LNCAP (cell line): ENCODE results near the gene SLC44A2.

ENCODE experiments used
- TF ChIP-seq, protein P1 (sequence below): fragments of 450-650 bp; IDR thresholded peaks from 2 replicates; pipeline ENCODE4 v1.5.1; 2017; ENCODE audit warnings: mild to moderate bottlenecking

SLC44A2 gene

DNA sequence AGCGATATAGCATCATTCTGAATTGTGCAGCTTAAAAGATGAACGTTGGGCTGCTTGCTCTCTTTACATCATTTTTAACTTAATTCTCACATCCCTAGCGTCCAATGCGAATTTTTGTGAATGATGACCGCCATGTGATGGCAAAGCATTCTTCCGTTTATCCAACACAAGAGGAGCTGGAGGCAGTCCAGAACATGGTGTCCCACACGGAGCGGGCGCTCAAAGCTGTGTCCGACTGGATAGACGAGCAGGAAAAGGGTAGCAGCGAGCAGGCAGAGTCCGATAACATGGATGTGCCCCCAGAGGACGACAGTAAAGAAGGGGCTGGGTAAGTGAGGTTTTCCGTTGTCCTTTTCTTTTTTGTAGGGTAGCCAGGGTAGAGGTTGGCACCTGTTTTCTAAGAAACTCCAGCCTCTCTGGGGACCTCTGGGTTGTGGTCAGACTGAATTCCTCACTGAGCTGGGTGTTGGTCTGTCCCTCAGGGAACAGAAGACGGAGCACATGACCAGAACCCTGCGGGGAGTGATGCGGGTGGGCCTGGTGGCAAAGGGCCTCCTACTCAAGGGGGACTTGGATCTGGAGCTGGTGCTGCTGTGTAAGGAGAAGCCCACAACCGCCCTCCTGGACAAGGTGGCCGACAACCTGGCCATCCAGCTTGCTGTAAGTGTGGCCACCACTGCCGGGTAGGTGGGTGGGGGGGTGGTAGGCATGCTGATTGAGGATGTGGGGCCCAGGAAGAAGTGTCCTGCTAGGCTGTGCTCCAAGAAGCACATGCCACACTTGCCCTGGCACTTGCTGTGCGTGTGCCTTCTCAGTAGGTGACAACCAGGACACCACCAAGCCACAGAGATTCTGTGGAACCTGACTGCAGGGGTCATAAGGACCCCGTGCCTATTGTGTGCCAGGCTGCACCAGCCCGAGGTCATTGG, 45.8 kb downstream of the SLC44A2 start:
- TF ChIP-seq, protein P1, sequence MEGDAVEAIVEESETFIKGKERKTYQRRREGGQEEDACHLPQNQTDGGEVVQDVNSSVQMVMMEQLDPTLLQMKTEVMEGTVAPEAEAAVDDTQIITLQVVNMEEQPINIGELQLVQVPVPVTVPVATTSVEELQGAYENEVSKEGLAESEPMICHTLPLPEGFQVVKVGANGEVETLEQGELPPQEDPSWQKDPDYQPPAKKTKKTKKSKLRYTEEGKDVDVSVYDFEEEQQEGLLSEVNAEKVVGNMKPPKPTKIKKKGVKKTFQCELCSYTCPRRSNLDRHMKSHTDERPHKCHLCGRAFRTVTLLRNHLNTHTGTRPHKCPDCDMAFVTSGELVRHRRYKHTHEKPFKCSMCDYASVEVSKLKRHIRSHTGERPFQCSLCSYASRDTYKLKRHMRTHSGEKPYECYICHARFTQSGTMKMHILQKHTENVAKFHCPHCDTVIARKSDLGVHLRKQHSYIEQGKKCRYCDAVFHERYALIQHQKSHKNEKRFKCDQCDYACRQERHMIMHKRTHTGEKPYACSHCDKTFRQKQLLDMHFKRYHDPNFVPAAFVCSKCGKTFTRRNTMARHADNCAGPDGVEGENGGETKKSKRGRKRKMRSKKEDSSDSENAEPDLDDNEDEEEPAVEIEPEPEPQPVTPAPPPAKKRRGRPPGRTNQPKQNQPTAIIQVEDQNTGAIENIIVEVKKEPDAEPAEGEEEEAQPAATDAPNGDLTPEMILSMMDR, result no peak

DNA sequence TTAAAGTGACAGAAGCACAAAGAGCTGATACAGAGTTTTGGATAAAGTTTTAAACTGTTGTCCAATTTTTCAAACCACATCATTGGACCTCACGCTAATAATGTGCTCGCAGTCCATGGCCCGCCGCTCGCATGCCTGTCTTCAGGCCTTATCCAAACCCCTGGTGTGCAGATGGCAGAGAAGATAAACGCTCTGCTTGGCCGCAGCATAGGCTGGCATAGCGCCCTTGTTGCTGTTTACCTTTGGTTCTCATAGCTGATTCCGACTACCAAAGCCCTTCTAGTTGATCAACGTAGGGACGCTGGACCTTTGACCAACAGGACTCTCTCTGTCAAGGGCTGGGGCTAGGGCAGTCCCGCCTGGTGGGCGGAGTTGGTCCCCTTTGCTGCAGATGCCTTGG, 52.4 kb downstream of the SLC44A2 start:
- TF ChIP-seq, protein P1, result no peak

DNA sequence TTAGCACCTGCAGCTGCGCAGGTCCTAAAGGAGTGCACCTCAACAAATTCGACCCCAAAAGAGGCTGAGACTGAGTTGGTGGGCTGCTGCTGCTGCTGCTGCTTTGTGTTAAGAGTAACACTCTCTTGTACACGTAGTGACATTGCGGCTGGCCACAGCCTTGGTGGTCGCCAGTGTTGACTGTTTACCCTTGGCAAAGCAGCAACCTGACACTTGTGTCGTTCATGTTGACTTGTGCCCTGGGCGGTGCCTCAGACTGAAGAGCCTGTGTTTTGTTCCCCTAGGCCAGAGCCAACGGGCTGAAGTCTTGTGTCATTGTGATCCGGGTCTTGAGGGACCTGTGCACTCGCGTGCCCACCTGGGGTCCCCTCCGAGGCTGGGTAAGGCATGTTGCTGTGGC, 53.5 kb downstream of the SLC44A2 start:
- TF ChIP-seq, protein P1, result no peak

DNA sequence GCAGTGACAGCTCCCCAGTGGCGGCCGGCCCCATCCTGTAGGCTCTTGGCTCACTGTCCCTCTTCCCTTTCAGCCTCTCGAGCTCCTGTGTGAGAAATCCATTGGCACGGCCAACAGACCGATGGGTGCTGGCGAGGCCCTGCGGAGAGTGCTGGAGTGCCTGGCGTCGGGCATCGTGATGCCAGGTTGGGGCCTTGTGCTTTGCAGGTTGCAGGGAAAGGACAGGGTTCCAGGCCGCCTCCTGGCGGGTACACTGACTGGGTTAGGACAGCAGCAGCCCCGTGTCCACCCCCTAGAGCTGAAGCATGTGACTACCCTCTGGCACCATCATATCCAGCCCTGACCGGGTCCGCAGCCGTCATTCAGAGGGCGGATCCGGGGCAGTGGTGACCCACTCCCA, 54.4 kb downstream of the SLC44A2 start:
- TF ChIP-seq, protein P1, result no peak

DNA sequence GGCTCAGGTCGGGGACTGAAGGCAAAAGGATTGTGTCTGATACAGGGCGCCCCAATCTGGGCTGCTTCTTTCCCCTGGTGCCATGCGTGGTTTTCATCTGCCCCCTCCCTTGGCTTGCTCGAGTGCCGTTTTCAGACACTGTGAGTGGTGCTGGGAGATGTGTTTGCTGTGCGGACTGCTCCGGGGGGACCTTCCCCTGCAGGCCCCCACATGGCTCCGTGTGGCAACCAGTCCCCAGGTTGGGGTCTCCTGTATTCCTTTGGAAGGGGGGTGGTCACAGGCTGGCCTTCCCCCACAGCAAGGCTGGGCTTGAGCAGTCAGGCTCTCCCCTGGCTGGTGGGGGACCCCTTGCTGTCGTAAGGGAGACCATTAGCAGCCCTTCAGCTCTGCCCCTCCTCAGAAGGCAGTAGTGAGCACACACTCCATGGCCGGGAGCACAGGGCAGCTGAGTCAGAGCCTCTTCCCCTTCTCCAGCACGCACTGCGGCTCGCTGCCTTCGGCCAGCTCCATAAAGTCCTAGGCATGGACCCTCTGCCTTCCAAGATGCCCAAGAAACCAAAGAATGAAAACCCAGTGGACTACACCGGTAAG, 55.3 kb downstream of the SLC44A2 start:
- TF ChIP-seq, protein P1, result no peak

DNA sequence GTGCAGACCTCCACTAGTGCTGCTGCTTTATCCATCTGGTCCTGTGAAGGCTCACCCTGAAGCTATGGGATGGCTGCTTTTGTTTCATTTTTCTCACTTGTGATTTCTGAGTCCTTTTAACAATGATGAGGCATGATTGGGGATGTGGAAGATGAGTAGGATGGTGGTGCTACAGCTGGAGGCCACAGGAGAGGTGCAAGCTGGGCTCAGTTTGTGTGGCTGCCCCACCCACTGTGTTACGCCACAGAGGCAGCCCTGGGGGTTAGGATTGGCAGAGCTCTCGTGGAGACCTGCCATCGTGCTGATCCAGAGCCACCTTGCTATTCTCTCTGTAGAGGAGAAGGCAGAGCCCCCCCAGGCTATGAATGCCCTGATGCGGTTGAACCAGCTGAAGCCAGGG, 56.3 kb downstream of the SLC44A2 start:
- TF ChIP-seq, protein P1, result no peak

DNA sequence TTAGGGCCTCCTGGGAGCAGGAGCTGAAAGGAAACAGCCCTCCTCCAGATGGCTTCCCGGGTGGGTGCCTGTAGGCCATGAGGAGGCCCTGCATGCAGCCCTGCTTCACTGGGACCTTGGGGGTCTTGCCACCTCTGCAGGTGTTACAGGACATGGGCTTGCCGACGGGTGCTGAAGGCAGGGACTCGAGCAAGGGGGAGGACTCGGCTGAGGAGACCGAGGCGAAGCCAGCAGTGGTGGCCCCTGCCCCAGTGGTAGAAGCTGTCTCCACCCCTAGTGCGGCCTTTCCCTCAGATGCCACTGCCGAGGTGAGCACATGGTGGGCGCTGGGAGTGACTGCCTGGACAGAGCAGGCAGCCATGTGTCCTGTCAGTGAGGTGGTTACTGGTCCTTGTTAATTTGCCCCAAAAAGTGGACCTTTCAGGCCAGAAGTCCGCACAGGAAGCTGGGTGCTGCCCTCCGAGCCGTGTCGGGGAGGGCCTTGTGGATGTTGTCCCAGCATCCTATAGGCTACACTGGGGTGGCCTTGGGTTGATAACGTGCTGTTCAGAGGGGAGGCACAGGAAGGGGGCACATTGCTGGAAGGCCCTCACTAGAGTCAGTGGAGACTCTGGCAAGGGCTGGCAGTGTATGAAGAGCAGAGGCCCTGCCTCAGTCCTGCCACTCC, 57.2 kb downstream of the SLC44A2 start:
- TF ChIP-seq, protein P1, result no peak
